ENCODE results near the gene EVA1A.

- no peak for TF ChIP-seq EZH2 (IDR thresholded peaks at IDR 0.05; ENCODE audit: low read depth)
- TF ChIP-seq CTCF (conservative IDR thresholded peaks at IDR 0.05), result no peak
Measured at GRCh38 chr2:75603477-75603876, 42.7 kb upstream of the EVA1A start.
